GM19463 (cell line): ENCODE measurements around the gene SRGAP1.
"Not testable (repeated sequence)": the region's sequence is repeated elsewhere in the genome, so short reads cannot be mapped to it uniquely, and the experiment has no call there.

Experiments used
- ATAC-seq: cut with Tn5 transposase; IDR thresholded peaks from one replicate; pipeline ENCODE4 v1.9.1; 2021; ENCODE audit warnings: mild to moderate bottlenecking, moderate library complexity; ENCODE audit not compliant: unreplicated experiment

SRGAP1 gene

DNA sequence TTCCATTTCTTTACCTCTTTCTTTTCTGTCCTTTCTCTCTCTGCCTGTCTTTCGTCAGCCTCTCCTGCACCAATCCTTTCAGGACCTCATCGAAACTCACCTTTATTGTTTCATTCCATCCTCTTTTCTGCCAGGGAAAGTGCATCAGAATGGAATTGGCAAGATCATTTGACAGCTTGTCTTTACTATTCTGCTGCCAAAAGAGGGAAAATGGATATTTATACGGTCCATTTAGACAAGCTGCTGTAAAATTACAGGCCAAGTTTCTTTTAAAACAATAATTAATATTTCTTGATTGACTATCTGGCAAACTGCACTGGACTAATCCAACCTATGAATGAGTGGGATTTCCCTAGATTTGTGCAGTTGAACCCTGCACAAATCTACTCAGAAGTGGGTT lies 7.6 kb upstream of the SRGAP1 start:
- ATAC-seq = no peak

DNA sequence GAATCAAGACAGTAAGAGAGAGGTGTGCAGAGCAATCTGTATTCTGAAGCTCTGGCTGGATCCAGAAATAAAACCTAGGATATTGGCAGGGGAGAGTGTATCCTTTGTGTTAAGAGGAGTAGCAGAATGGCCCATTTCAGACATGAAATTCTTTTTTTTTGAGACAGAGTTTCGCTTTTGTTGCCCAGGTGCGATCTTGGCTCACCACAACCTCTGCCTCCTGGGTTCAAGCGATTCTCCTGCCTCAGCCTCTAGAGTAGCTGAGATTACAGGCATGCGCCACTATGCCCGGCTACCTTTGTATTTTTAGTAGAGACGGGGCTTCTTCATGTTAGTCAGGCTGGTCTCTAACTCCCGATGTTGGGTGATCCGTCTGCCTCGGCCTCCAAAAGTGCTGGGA lies 6.1 kb upstream of the SRGAP1 start:
- ATAC-seq = no peak

DNA sequence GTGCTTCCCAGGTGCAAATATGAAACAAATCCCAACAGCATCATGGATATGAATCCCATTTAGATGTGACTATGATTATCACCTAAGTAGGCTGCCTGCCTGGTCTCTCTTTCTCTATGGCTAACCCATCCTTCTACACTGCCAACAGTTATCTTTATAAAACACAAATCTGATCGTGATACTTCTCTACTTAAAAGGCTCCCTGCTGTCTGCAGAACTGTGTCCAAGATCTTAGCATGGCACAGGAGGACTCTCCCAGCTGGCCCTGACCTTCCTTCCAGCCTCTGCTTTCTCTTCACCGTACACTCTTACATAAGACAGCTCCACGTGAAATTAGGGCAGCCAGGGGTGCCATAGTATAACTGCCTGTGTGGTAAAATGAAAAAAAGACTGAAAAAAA lies 3.5 kb upstream of the SRGAP1 start:
- no peak for ATAC-seq

DNA sequence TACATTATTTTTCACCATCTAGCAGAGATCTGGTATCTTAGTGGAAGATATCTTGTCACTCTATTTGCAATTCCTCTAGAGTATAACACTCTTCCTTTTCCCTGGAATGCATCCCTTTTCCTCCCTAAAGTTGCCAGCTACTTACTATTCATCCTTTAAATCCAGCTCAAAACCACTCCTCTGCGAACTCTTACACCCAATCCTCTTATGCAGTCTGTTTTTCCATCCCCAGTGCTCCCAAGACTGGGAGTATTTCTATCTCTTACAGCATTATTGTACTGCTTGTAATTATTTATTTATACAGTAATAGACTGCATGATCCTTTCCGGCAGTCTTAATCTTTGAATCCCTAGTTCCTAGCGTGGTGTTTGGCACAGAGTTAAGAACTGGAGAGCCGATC lies 2.9 kb upstream of the SRGAP1 start:
- no peak for ATAC-seq

DNA sequence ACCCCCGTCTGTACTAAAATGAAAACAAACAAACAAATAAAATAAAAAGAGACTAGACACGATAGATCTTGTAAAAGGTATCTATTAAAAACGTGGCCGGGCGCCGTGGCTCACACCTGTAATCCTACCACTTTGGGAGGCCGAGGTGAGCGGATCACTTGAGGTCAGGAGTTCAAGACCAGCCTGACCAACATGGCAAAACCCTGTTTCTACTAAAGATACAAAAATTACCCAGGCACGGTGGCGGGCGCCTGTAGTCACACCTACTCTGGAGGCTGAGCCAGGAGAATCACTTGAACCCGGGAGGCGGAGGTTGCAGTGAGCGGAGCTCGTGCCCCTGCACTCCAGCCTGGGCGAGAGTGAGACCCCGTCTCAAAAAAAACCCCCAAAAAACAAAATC lies 1.8 kb upstream of the SRGAP1 start:
- not testable (repeated sequence) for ATAC-seq

DNA sequence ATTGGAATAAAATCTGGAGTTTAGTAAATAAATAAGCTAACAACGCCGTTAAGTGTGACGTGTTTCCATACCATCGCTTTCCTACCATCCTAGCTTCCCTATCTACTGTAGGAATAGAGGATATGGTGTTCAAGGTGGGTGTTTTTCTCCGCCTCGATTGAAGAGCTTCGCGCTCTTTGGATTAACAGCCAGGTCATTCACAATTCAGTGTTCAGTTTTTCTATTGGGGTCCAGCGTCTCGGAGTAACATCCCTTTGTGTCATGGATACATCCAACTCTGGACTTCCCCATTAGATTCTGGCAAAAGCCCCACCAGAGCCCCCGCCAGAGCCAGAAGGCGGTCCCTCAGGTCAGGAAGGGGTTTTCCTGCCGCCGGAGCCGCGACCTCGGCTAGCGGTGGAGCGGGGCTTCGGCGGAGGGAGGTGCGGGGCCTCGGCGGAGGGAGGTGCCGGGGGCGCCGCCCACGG lies 1.2 kb upstream of the SRGAP1 start:
- no peak for ATAC-seq

DNA sequence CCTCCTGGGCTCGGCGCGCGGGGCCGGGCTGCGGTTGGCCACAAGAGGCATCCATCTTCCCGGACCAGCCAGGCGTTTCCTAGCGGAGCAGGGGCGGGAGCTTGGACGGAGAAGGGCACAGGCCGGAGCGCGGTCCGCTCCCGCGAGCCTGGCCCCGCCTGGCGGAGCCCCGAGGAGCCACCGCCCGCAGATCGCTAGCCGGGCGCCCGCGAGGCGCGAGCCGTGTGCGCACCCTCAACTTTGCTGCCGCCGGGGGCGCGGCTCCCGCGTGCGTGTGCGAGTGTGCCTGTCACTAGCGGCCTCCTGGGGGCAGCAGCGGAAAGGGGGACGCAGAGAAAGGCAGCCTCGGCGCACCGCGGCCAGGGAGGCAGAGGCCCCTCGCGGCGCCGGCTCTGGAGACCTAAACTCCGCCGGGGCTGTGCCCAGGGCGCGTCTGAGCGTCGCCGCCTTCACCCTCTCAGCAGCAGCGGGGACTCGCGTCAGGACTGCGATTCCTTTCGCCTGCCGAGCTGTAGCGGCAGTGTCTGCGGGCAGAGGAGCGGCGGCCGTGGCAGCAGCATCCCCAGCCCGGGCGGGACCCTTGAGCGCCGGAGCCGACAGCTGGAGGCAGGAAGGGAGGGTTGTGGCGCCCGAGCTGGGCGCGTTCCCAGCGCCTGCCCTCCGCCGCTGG lies 644 bp upstream of the SRGAP1 start:
- ATAC-seq = peak; percentile 95

DNA sequence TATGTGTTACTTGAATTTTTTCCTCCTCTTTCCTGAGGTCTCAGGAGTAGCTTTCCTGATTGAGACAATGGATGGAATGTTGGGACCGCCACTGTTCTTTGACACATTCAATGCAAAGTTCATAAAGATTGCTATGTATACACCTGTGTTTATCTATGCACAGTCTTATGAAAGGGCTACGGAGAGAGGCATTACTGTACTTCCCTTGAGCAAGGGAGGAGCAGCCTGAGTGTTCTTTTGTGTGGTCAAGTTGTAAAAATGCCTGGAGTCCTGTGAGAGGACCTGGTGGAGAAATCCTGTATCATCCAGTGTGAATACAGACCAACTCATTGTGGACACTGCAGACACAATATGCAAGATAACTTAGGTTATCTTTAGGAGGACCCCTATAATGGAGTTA lies 1.2 kb downstream of the SRGAP1 start:
- ATAC-seq = no peak

DNA sequence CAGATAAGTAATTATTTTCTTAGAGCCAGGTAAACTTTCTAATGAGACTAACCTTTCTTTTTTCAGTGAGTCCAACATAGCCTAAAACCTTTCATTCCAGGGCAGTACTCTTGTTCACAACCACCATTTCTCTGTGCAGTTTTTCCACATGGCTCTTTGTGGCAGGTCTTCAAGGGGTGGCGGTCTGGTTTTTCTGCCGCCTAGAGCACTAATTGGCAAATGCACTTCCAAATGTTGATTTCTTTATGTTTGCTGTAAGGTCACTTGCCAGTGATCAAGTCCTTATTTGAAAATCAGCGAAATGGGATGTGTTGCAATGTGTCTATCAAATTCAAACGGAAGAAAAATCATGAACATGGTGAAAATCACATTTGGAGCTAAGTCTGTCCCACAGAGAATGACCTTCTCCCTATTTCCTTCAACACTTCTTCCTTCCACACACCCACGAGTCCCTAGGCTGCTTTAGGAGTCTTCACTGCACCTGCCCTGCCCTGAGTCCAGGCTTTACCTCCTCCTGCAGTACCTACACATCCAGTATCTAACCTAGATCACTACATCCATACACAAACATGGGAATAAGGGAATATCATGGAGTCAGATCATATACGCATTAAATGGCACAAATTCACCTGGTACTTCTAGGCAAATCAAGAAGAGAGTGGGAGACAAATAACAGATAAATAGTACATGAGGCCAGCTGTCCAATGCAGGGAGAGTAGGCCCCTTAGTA lies 1.9 kb downstream of the SRGAP1 start:
- ATAC-seq = no peak

DNA sequence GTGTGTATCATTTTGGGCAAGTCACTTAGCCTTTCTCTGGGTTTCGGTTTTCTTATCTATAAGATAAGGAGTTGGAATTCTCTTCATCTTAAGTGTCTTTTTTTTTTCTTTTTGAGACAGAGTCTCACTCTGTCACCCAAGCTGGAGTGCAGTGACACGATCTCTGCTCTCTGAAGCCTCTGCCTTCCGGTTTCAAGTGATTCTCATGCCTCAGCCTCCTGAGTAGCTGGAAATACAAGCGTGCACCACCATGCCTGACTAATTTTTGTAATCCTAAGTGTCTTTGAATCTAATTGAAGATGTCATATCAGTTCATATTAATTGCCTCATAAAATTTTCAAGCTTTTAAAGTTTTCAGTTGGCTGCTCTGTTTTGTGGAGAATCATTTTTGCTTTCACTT lies 4.0 kb downstream of the SRGAP1 start:
- no peak for ATAC-seq

DNA sequence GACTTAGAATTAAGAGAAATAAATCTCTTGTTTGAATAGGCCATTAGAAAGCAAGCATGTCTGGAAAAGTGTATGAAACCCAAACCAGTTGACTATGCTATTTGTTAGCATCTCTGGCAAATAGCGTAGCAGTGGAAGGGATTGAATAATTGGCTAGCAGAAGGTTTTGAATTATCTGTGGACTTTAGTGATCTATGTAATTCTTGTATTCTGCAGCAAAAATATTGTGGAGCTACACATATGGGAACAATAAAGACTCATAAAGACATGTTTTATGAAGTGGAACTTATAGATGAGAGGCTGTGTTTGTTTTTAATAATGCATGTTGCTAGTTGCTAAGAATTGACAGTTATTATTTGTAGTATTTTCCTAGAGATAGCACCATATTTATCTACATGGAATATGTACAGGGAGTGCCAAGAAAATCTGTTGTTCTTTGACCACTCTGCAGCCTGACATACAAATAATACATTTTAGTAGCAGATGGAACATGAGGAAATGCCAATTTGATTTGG lies 4.7 kb downstream of the SRGAP1 start:
- no peak for ATAC-seq

DNA sequence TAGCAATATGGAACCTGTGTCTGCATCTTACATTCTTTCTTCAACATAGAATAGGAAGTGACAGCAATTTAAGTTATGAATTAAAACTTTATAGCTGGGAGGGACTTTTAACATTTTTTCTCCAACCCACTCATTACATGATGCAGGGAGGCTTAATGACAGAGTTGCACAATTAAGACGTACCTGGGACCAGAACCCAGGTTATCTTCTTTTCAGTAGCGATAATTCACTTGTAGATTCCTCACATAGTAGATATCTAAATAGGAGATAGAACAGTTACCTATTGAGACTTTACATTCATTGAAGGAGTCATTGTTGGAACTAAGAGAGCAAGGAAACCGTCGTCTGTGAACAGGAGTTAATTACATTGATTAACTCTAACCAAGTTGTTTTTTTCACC lies 5.1 kb downstream of the SRGAP1 start:
- ATAC-seq = no peak

DNA sequence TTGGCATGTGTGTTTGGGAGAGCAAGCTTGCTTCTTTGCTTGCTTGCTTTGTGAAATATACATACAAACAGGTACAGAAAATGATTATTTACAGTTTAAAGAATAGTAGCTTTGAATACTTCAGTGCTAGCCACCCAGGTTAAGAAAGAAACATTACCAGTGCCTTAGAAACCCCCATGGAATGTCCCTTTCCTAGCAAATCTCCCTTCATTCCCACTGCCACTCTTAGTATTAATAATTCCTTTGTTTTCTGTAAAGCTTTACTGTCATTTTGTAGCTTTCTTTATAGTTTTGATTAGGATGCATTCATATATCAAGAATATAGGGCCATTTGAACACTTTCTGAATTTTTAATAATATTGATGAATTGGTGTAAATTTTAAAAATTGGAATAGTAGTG lies 9.5 kb downstream of the SRGAP1 start:
- no peak for ATAC-seq

DNA sequence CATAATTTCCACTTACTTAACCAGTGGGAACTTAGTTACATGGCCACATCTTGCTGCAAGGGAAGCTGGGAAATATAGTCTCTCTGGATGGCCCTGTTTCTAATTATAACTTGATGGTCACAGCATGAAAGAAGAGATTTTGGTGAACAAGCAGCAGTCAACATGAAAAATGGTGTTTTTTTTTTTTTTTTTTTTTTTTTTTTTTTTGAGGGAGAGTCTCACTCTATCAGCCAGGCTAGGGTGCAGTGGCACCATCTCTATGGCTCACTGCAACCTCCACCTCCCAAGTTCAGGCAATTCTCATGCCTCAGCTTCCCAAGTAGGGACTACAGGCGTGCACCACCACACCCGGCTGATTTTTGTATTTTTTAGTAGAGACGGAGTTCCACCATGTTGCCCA lies 10.8 kb downstream of the SRGAP1 start:
- ATAC-seq = no peak

DNA sequence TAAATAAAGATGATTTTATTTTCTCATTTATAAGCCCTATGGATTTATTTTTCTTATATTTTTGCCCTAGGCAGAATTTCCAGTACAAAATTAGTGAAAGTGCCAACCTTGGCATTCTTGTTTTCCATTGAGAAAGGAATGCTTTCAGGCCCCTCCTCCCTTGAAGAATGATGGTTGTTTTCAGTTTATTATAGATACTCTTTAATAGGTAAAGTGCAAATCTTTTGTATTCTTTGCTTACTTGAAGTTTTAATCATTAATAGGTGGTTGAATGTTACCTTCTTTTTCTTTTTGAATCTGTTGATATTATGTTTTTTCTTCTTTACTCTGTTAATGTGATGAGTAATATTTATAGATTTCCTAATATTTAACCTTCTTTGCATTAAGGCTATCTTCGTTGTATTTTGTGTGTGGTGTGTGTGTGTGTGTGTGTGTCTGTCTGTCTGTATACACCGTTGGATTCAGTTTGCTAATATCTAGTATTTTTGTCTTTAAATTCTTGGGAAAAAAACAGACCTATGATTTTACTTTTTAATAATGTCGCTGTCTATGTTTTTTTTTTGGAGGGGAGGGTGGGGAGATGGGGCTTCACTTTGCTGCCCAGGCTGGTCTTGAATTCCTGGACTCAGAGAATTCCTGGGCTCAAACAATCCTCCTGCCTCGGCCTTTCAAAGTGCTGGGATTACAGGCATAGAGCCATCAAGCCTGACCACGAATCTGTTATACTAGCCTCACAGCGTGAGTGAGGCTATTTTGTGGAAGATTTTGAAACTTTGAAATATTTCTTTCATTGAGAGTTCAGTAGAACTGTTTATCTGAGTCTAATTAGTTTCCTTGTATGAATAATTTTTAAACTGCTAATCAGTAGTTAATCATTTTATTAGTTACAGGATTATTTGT lies 13.5 kb downstream of the SRGAP1 start:
- no peak for ATAC-seq

DNA sequence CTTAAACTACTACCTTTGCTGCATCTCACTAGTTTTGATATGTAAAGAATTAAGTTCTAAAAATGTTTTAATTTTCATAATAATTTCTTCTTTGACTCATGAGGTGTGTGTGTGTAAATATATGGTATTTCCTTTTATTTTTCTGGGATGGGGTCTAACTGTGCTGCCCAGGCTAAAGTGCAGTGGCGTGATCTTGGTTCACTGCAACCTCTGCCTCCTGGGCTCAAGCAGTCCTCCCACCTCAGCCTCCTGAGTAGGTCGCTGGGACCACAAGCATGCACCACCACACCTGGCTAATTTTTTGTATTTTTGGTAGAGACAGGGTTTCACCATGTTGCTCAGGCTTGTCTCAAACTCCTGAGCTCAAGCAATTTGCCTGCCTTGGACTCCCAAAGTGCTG lies 15.4 kb downstream of the SRGAP1 start:
- not testable (repeated sequence) for ATAC-seq

DNA sequence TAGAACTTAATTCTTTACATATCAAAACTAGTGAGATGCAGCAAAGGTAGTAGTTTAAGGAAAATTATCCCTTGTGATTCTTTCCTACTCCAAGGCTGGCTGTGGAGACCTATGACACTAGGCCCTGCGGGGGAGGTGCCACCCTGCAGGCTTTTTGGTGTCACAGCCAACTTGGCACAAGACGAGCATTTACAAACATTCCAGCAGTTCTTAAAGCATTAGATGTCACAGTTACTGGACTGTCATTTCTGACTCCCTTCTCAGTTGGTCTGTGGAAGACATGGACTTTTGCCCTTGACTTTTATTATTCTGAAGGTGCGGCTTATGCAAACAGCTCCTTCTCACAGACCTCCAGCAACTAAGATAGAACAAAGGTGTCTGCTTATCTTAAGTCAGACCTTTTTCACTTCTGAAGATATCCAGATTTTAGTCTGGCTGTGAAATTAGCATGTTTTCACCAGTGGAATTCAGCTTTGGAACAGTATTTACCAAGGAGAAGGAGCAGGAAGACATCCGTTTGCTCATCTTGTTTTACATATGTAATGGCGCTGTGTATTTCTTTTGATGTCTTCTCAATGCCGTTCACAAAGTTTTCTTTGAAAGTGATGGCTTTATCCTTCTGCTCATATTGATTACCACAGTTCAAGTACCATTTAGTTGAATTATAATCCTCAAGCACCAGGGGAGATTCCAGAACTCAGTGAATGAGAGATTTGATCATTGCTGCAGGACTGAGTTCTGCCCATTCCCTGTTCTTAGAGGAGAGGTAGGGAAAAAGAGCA lies 17.9 kb downstream of the SRGAP1 start:
- ATAC-seq = no peak

DNA sequence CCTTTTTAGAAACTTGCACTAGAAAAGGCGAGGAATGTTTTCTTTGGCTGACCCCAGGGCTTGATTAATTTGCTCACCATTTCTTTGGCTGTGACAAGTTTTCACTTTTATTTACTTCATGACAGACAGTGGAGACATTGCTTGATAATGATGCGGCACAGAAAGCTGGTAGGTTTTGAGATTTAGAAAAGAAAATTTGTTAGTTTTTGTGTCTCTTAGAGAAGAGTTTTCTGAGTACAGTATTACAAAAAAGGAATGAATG lies 18.4 kb downstream of the SRGAP1 start:
- no peak for ATAC-seq

DNA sequence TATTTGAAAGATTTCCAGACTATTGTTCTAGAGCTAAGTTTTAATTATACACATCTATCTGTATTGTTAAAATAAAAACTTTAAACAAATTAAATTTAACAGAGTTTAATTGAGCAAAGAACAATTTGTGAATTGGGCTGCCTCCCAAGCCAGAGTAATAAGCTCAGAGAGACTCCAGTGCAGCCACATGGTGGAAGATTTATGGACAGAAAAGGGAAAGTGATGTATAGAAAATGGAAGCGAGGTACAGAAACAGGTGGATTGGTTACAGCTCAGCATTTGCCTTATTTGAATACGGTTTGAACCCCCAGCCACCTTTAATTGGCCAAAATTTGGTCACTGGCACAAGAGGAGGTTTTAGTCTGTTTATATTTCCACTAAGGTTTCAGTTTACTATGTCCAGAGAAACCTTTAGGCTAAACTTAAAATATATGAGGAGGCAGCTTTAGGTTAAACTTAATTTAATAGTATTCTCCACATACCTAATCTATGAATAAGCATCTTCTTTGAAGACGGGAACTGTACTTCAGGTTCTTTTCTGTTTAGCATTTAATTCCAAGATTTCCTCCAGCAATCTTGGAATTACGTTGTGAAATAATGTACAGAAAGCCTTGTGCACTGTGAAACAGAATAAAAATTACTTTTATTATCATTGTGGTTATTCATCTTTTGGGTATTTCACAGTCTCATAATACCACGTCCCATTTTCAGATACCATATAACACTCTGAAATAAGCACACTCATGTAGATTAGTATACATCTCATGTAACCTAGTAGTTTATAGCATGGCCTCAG lies 19.4 kb downstream of the SRGAP1 start:
- no peak for ATAC-seq

DNA sequence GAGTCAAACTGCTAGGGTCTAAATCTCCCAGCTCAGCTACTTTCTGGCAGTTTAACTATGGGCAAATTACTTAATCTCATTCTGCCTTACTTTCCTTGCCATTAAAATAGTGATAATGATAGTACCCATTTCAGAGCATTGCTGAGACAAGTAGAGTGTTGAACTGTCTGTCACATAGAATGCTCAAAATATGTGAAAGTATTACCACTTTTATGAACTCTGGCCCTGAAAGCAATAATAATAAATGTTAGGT lies 19.9 kb downstream of the SRGAP1 start:
- no peak for ATAC-seq
